Tibial nerve (tissue), 4 donors: ENCODE measurements around the gene BIRC5.
"Not testable (repeated sequence)": the region's sequence is repeated elsewhere in the genome, so short reads cannot be mapped to it uniquely, and the experiment has no call there.

Source experiments
- CTCF ChIP-seq, 5 experiments: fragments of 200-600 bp in 3 of 5; fragments of 450-650 bp in 2 of 5; sonication (generic) in 3 of 5; IDR thresholded peaks; one replicate each; pipeline ENCODE4 v1.5.1; 2016 to 2019; ENCODE audit warnings: antibody characterized with exemption in 5 of 5, mild to moderate bottlenecking in 3 of 5, moderate library complexity in 2 of 5
- EP300 ChIP-seq, 2 donors: sonication (generic); formaldehyde crosslinking; IDR thresholded peaks; one replicate each; pipeline ENCODE4 v1.6.1; 2017; ENCODE audit warnings: antibody characterized with exemption in 2 of 2, mild to moderate bottlenecking in 1 of 2

- TF ChIP-seq EP300, CTCF (IDR thresholded peaks at IDR 0.05): not testable (repeated sequence)
These were observed 42.3 kb upstream of the BIRC5 start for GRCh38 chr17:78171591-78172248.
